Measurements from ENCODE around the gene TMEM87A.

Gene TMEM87A

DNA sequence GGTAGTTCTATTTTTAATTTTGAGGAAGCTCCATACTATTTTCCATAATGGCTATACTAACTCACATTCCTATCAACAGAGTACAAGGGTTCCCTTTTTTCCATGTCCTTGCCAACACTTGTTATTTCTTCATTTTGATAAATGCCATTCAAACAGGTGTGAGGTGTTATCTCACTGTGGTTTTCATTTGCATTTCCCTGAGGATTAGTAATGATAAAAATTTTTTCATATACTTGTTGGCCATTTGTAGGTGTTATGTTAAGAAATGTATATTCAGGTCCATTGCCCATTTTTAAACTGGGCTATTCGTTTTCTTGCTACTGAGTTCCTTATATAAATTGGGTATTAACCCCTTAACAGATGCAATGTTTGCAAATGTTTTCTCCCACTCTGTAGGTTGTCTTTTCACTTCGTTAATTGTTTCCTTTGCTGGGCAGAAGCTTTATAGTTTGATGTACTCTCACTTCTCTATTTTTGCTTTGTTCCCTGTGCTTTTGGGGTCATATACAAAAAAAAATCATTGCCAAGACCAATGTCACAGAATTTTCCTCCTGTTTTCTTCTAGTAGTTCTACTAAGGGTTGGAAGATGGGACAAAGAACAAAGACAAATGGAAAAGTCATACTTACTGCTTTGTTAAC lies 54.2 kb downstream of the TMEM87A start:
- no peak for TF ChIP-seq CREB1 (IDR thresholded peaks at IDR 0.05; ENCODE audit: low read depth)
- no peak for TF ChIP-seq TCF12 (IDR thresholded peaks at IDR 0.05; ENCODE audit: low read depth)
- no peak for TF ChIP-seq RAD21 (IDR thresholded peaks at IDR 0.05; ENCODE audit: low read depth)
- no peak for TF ChIP-seq NFIC (IDR thresholded peaks at IDR 0.05)
- TF ChIP-seq EGR1 (IDR thresholded peaks at IDR 0.05): no peak
- TF ChIP-seq TAF1 (IDR thresholded peaks at IDR 0.05; ENCODE audit: low read depth): no peak
- no peak for TF ChIP-seq USF1 (IDR thresholded peaks at IDR 0.05)
- TF ChIP-seq ZBTB7A (IDR thresholded peaks at IDR 0.05; ENCODE audit: low read depth): no peak
- TF ChIP-seq FOXM1 (IDR thresholded peaks at IDR 0.05; ENCODE audit: borderline replicate concordance, low read depth): no peak
- TF ChIP-seq TEAD4 (IDR thresholded peaks at IDR 0.05): no peak
- no peak for TF ChIP-seq CEBPB (IDR thresholded peaks at IDR 0.05)
- no peak for TF ChIP-seq EP300 (IDR thresholded peaks at IDR 0.05; ENCODE audit: borderline replicate concordance)
- no peak for TF ChIP-seq MAX (IDR thresholded peaks at IDR 0.05)

- TF ChIP-seq REST (IDR thresholded peaks at IDR 0.05; ENCODE audit: low read depth) (no peak), CEBPB (IDR thresholded peaks at IDR 0.05) (no peak), MAX (IDR thresholded peaks at IDR 0.05) (no peak)
These were observed 55.7 kb downstream of the TMEM87A start for GRCh38 chr15:42217568-42217967.

DNA sequence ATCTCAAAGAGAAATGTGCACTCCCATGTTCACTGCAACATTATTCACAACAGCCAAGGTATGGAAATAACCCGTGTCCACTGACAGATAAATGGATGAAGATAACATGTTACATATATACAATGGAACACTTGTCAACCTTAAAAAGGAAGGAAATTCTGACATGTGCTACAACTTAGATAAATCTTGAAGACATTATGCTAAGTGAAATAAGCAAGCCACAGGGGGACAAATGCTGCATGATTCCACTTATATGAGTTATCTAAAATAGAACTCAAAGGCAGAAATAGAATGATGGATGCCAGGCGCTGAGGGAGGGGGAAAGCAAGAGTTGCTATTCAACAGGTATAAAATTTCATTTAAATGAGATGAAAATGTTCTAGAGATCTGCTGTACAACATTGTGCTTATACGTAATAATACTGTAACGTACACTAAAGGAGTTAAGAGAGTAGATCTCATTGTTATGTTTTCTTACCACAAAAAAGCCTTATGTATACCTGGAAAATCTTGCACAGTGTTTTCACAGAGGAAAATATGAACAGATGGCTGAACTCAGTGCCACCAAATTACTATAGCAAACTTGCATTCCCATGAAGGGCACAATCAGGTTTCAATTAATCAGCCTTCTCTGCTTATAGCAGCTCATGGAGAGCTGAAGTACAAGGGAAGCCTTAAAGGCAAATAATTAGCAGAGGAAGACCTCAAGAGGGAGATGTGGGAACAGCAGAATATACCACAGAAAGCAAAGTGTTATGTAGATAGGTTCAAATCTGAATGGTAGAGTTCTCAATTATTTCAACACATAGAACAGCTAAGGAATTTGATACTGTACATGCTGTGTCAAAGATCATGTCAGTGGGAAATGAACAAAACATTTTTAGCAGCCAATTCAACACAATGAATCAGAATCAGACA lies 57.1 kb downstream of the TMEM87A start:
- TF ChIP-seq USF1 (IDR thresholded peaks at IDR 0.05) (no peak), MAX (IDR thresholded peaks at IDR 0.05) (no peak), CEBPB (IDR thresholded peaks at IDR 0.05) (no peak), EGR1 (IDR thresholded peaks at IDR 0.05) (no peak), FOXM1 (IDR thresholded peaks at IDR 0.05; ENCODE audit: borderline replicate concordance, low read depth) (no peak), RAD21 (IDR thresholded peaks at IDR 0.05; ENCODE audit: low read depth) (no peak), REST (IDR thresholded peaks at IDR 0.05; ENCODE audit: low read depth) (no peak), CREB1 (IDR thresholded peaks at IDR 0.05; ENCODE audit: low read depth) (no peak), TAF1 (IDR thresholded peaks at IDR 0.05; ENCODE audit: low read depth) (no peak), EP300 (IDR thresholded peaks at IDR 0.05; ENCODE audit: borderline replicate concordance) (no peak), TEAD4 (IDR thresholded peaks at IDR 0.05) (no peak), YY1 (IDR thresholded peaks at IDR 0.05; ENCODE audit: low read depth) (no peak), TCF12 (IDR thresholded peaks at IDR 0.05; ENCODE audit: low read depth) (no peak), ZBTB7A (IDR thresholded peaks at IDR 0.05; ENCODE audit: low read depth) (no peak), NFIC (IDR thresholded peaks at IDR 0.05) (no peak)

DNA sequence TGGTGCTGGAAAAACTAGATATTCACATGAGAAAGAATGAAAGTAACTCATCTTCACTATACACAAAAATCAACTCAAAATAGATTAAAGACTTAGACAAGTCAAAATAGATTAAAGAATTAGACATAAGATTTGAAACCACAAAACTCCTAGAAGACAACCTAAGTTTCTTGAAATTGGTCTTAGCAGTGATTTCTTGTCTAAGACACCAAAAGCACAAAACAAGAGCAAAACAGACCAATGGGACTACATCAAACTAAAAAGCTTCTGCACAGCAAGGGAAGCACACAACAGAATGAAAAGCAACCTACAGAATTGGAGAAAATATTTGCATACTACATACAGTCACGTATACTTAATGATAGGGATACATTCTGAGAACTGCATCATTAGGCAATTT lies 58.6 kb downstream of the TMEM87A start:
- TF ChIP-seq MAX (IDR thresholded peaks at IDR 0.05) (no peak), RAD21 (IDR thresholded peaks at IDR 0.05; ENCODE audit: low read depth) (no peak), FOXM1 (IDR thresholded peaks at IDR 0.05; ENCODE audit: borderline replicate concordance, low read depth) (no peak), EP300 (IDR thresholded peaks at IDR 0.05; ENCODE audit: borderline replicate concordance) (no peak), REST (IDR thresholded peaks at IDR 0.05; ENCODE audit: low read depth) (no peak), CEBPB (IDR thresholded peaks at IDR 0.05) (no peak), YY1 (IDR thresholded peaks at IDR 0.05; ENCODE audit: low read depth) (no peak), CREB1 (IDR thresholded peaks at IDR 0.05; ENCODE audit: low read depth) (no peak), TAF1 (IDR thresholded peaks at IDR 0.05; ENCODE audit: low read depth) (no peak), ZBTB7A (IDR thresholded peaks at IDR 0.05; ENCODE audit: low read depth) (no peak), EGR1 (IDR thresholded peaks at IDR 0.05) (no peak), TCF12 (IDR thresholded peaks at IDR 0.05; ENCODE audit: low read depth) (no peak), NFIC (IDR thresholded peaks at IDR 0.05) (no peak), USF1 (IDR thresholded peaks at IDR 0.05) (no peak), TEAD4 (IDR thresholded peaks at IDR 0.05) (no peak)
